Transverse colon (tissue), 4 donors: ENCODE measurements around the gene ZBTB20.

Source experiments
- EP300 ChIP-seq: sonication (generic); formaldehyde crosslinking; IDR thresholded peaks from one replicate; pipeline ENCODE4 v1.6.1; 2017; ENCODE audit warnings: antibody characterized with exemption, low read depth
- POLR2A ChIP-seq: fragments of 450-650 bp; IDR thresholded peaks from one replicate; pipeline ENCODE4 v1.6.1; 2016; ENCODE audit warnings: antibody characterized with exemption, mild to moderate bottlenecking, moderate library complexity
- POLR2AphosphoS5 ChIP-seq, 3 donors: sonication (generic); formaldehyde crosslinking; IDR thresholded peaks; one replicate each; pipeline ENCODE4 v1.6.1; 2016; ENCODE audit warnings: antibody characterized with exemption in 3 of 3
- TF ChIP-seq, protein P1 (sequence below), 5 experiments: fragments of 200-600 bp in 3 of 5; fragments of 450-650 bp in 2 of 5; sonication (generic) in 3 of 5; IDR thresholded peaks; 1 replicate in 2 of 5; 2 replicates in 3 of 5; pipeline ENCODE4 v1.5.1; 2016 to 2017; ENCODE audit warnings: antibody characterized with exemption in 5 of 5, inconsistent platforms in 3 of 5, mild to moderate bottlenecking in 2 of 5, moderate library complexity in 1 of 5

- TF ChIP-seq POLR2A (no peak), POLR2AphosphoS5 (IDR thresholded peaks at IDR 0.05) (no peak), EP300 (no peak)
- TF ChIP-seq, protein P1, sequence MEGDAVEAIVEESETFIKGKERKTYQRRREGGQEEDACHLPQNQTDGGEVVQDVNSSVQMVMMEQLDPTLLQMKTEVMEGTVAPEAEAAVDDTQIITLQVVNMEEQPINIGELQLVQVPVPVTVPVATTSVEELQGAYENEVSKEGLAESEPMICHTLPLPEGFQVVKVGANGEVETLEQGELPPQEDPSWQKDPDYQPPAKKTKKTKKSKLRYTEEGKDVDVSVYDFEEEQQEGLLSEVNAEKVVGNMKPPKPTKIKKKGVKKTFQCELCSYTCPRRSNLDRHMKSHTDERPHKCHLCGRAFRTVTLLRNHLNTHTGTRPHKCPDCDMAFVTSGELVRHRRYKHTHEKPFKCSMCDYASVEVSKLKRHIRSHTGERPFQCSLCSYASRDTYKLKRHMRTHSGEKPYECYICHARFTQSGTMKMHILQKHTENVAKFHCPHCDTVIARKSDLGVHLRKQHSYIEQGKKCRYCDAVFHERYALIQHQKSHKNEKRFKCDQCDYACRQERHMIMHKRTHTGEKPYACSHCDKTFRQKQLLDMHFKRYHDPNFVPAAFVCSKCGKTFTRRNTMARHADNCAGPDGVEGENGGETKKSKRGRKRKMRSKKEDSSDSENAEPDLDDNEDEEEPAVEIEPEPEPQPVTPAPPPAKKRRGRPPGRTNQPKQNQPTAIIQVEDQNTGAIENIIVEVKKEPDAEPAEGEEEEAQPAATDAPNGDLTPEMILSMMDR (IDR thresholded peaks at IDR 0.05), result no peak
These were observed 662.2 kb downstream of the ZBTB20 start for GRCh38 chr3:114484919-114485318.
